Liver (tissue), 9 donors: ENCODE measurements around the gene UPP1. TPM values are rescaled to one million over a fixed set of nuclear protein-coding genes. Genes with fewer than 3 reads are reported as not detected.

Experiments
- DNase-seq: peaks from one replicate; pipeline ENCODE4 v3.0.0-alpha.2; 2017; ENCODE audit warnings: low spot score
- H3K27ac ChIP-seq, 2 donors: one replicate each; pipeline ENCODE4 v1.7.0; 2013; ENCODE audit warnings: inconsistent platforms in 2 of 2, low read length in 2 of 2, control low read depth in 1 of 2, low read depth in 1 of 2, mild to moderate bottlenecking in 1 of 2
- H3K27me3 ChIP-seq, 4 donors: one replicate each; pipeline versions ENCODE4 v1.6.1 to v1.7.0; 2013; ENCODE audit warnings: low read length in 3 of 4, inconsistent platforms in 1 of 4, mild to moderate bottlenecking in 1 of 4, moderate library complexity in 1 of 4; ENCODE audit not compliant: control insufficient read depth in 4 of 4, insufficient read depth in 4 of 4
- H3K36me3 ChIP-seq, 4 donors: one replicate each; pipeline versions ENCODE4 v1.6.1 to v1.7.0; 2013; ENCODE audit warnings: low read length in 3 of 4, mild to moderate bottlenecking in 3 of 4, low read depth in 1 of 4, moderate library complexity in 1 of 4; ENCODE audit not compliant: control insufficient read depth in 4 of 4, insufficient read depth in 3 of 4
- H3K4me1 ChIP-seq, 4 donors: one replicate each; pipeline versions ENCODE4 v1.6.1 to v1.7.0; 2013; ENCODE audit warnings: low read length in 3 of 4, mild to moderate bottlenecking in 3 of 4, moderate library complexity in 1 of 4; ENCODE audit not compliant: control insufficient read depth in 4 of 4, insufficient read depth in 4 of 4
- H3K4me3 ChIP-seq, 3 donors: one replicate each; pipeline versions ENCODE4 v1.6.1 to v1.7.0; 2013; ENCODE audit warnings: low read length in 3 of 3, control low read depth in 1 of 3, low read depth in 1 of 3, mild to moderate bottlenecking in 1 of 3
- H3K9ac ChIP-seq, 2 donors: one replicate each; pipeline ENCODE4 v1.7.0; 2013; ENCODE audit warnings: low read length in 2 of 2, mild to moderate bottlenecking in 2 of 2, moderate library complexity in 2 of 2, control low read depth in 1 of 2, low read depth in 1 of 2
- H3K9me3 ChIP-seq, 4 donors: one replicate each; pipeline versions ENCODE4 v1.6.1 to v1.7.0; 2013; ENCODE audit warnings: low read length in 3 of 4; ENCODE audit not compliant: control insufficient read depth in 4 of 4
- EGR1 ChIP-seq, 2 donors: IDR thresholded peaks; 2 replicates each; pipeline ENCODE4 v1.6.1; 2016 to 2018; ENCODE audit warnings: antibody characterized with exemption in 2 of 2, low read depth in 2 of 2
- FOXA1 ChIP-seq: IDR thresholded peaks from 2 replicates; pipeline ENCODE4 v1.6.1; 2016; ENCODE audit warnings: antibody characterized with exemption
- GABPA ChIP-seq, 2 donors: IDR thresholded peaks in 1 of 2; conservative IDR thresholded peaks in 1 of 2; 2 replicates each; pipeline ENCODE4 v1.6.1; 2016; ENCODE audit warnings: antibody characterized with exemption in 2 of 2, mild to moderate bottlenecking in 1 of 2, moderate library complexity in 1 of 2
- HNF4A ChIP-seq, 2 donors: conservative IDR thresholded peaks; 2 replicates each; pipeline ENCODE4 v1.6.1; 2016; ENCODE audit warnings: antibody characterized with exemption in 2 of 2, mild to moderate bottlenecking in 2 of 2
- HNF4G ChIP-seq: IDR thresholded peaks from 2 replicates; pipeline ENCODE4 v1.6.1; 2016; ENCODE audit warnings: antibody characterized with exemption
- JUND ChIP-seq, 2 donors: IDR thresholded peaks; 2 replicates each; pipeline ENCODE4 v1.6.1; 2016; ENCODE audit warnings: antibody characterized with exemption in 2 of 2
- NR2F2 ChIP-seq: IDR thresholded peaks from 2 replicates; pipeline ENCODE4 v1.6.1; 2016; ENCODE audit warnings: antibody characterized with exemption
- SP1 ChIP-seq: IDR thresholded peaks from 2 replicates; pipeline ENCODE4 v1.6.1; 2018; ENCODE audit warnings: antibody characterized with exemption, mild to moderate bottlenecking
- TAF1 ChIP-seq: conservative IDR thresholded peaks from 2 replicates; pipeline ENCODE4 v1.6.1; 2016; ENCODE audit warnings: antibody characterized with exemption, mild to moderate bottlenecking
- YY1 ChIP-seq: IDR thresholded peaks from 2 replicates; pipeline ENCODE4 v1.6.1; 2016; ENCODE audit warnings: antibody characterized with exemption, mild to moderate bottlenecking
- polyA plus RNA-seq, 2 donors: library from polyadenylated mRNA; stranded (reverse) in 1 of 2; unstranded in 1 of 2; fragments of 200-250 nt in 1 of 2; fragments of >200 nt in 1 of 2; fragmentation: Nextera tagmentation in 1 of 2; extraction: Ambion mirVana in 1 of 2; gene quantifications; one replicate each; pipeline versions ENCODE4 v1.2.1 to v1.2.3, GENCODE V29; 2013 to 2015
- total RNA-seq, 2 donors: library from RNA; depleted of rRNA; stranded (reverse); fragments of >200 nt; gene quantifications; one replicate each; pipeline ENCODE4 v1.2.3, GENCODE V29; 2014
- TF ChIP-seq, protein P1 (sequence below): IDR thresholded peaks from 2 replicates; pipeline ENCODE4 v1.6.1; 2016; ENCODE audit warnings: antibody characterized with exemption, mild to moderate bottlenecking
- TF ChIP-seq, protein P2 (sequence below): fragments of 150-350 bp; IDR thresholded peaks from 2 replicates; pipeline ENCODE4 v1.5.1; 2017; ENCODE audit warnings: improper control_type of control experiment, low read depth, low read length; ENCODE audit not compliant: missing input control
- TF ChIP-seq, protein P3 (sequence below): IDR thresholded peaks from 2 replicates; pipeline ENCODE4 v1.6.1; 2016; ENCODE audit warnings: antibody characterized with exemption
- TF ChIP-seq, protein P4 (sequence below): IDR thresholded peaks from 2 replicates; pipeline ENCODE4 v1.6.1; 2016; ENCODE audit warnings: antibody characterized with exemption
- TF ChIP-seq, protein P5 (sequence below): IDR thresholded peaks from 2 replicates; pipeline ENCODE4 v1.6.1; 2016; ENCODE audit warnings: antibody characterized with exemption
- donor health status: healthy.
- donor health status: healthy.
- donor health status: healthy.
- donor health status: healthy.
- donor health status: healthy.

UPP1 gene
- total and polyA plus RNA-seq, 4 donors, result 3.1 to 18.8 (median 9.1) TPM

DNA sequence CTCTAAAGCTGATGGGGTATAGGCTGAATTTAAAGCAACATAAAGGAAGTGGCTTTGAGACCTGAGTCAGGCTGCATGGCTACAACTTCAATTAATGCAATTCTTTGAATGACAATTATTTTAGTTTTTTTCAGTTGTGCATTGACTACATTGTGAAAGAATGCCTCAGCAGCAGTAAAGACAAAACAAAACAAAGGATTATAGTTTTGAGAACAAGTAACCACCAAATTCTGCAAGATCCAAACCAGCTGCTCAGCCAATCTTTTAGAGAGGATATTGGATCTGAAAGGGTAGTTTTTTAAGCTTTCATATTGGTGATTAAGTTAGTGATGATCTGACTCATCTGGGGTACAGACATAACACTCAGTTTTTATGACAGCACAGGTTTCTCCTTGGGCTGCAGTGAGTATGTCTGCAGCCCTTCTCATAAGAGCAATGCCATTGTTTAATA, 41.6 kb downstream of the UPP1 start:
- H3K27me3 ChIP-seq, result no peaks in the 10 kb centered on the region
- H3K9ac ChIP-seq, result no peak overlapping the region
- TF ChIP-seq NR2F2 (no peak), JUND (IDR thresholded peaks at IDR 0.05) (no peak), SP1 (no peak), GABPA (IDR thresholded peaks at IDR 0.05 in 1 of 2, conservative IDR thresholded peaks at IDR 0.05 in 1 of 2) (no peak), FOXA1 (no peak), HNF4A (conservative IDR thresholded peaks at IDR 0.05) (no peak), EGR1 (IDR thresholded peaks at IDR 0.05; ENCODE audit: low read depth in 2 of 2) (no peak), HNF4G (no peak)
- TF ChIP-seq, protein P1, sequence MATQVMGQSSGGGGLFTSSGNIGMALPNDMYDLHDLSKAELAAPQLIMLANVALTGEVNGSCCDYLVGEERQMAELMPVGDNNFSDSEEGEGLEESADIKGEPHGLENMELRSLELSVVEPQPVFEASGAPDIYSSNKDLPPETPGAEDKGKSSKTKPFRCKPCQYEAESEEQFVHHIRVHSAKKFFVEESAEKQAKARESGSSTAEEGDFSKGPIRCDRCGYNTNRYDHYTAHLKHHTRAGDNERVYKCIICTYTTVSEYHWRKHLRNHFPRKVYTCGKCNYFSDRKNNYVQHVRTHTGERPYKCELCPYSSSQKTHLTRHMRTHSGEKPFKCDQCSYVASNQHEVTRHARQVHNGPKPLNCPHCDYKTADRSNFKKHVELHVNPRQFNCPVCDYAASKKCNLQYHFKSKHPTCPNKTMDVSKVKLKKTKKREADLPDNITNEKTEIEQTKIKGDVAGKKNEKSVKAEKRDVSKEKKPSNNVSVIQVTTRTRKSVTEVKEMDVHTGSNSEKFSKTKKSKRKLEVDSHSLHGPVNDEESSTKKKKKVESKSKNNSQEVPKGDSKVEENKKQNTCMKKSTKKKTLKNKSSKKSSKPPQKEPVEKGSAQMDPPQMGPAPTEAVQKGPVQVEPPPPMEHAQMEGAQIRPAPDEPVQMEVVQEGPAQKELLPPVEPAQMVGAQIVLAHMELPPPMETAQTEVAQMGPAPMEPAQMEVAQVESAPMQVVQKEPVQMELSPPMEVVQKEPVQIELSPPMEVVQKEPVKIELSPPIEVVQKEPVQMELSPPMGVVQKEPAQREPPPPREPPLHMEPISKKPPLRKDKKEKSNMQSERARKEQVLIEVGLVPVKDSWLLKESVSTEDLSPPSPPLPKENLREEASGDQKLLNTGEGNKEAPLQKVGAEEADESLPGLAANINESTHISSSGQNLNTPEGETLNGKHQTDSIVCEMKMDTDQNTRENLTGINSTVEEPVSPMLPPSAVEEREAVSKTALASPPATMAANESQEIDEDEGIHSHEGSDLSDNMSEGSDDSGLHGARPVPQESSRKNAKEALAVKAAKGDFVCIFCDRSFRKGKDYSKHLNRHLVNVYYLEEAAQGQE, result no peak
- TF ChIP-seq, protein P2, sequence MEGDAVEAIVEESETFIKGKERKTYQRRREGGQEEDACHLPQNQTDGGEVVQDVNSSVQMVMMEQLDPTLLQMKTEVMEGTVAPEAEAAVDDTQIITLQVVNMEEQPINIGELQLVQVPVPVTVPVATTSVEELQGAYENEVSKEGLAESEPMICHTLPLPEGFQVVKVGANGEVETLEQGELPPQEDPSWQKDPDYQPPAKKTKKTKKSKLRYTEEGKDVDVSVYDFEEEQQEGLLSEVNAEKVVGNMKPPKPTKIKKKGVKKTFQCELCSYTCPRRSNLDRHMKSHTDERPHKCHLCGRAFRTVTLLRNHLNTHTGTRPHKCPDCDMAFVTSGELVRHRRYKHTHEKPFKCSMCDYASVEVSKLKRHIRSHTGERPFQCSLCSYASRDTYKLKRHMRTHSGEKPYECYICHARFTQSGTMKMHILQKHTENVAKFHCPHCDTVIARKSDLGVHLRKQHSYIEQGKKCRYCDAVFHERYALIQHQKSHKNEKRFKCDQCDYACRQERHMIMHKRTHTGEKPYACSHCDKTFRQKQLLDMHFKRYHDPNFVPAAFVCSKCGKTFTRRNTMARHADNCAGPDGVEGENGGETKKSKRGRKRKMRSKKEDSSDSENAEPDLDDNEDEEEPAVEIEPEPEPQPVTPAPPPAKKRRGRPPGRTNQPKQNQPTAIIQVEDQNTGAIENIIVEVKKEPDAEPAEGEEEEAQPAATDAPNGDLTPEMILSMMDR, result no peak
- TF ChIP-seq, protein P3, sequence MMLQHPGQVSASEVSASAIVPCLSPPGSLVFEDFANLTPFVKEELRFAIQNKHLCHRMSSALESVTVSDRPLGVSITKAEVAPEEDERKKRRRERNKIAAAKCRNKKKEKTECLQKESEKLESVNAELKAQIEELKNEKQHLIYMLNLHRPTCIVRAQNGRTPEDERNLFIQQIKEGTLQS, result no peak
- TF ChIP-seq, protein P4, sequence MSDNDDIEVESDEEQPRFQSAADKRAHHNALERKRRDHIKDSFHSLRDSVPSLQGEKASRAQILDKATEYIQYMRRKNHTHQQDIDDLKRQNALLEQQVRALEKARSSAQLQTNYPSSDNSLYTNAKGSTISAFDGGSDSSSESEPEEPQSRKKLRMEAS, result no peak
- no peak overlapping the region for H3K4me3 ChIP-seq
- H3K27ac ChIP-seq, result no peak overlapping the region
- H3K9me3 ChIP-seq, result no peaks in the 10 kb centered on the region
- H3K4me1 ChIP-seq, result no peaks in the 10 kb centered on the region
- DNase-seq, result no peak
- H3K36me3 ChIP-seq, result no peaks in the 10 kb centered on the region

DNA sequence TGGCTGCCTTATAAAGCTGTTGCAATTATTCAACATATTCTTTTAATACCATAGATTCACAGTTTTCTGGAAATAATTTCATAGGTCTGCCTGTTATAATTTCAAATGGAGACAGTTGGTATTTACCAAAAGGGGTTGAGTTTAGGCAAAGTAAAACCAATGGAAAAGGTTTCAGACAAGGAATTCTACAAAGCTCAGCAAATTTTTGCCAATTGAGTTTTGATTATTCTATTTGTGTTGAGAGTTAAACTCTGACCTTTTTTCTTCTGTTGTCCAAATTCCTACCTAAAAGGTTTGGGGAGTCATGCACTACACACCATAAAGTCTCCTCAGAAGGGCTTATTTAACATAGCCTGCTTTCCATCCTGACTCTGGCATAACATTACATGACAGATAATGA, 43.7 kb downstream of the UPP1 start:
- no peak for DNase-seq
- Histone ChIP-seq H3K36me3 (no peaks in the 10 kb centered on the region), H3K9me3 (no peaks in the 10 kb centered on the region), H3K27ac (no peak overlapping the region), H3K27me3 (no peaks in the 10 kb centered on the region), H3K9ac (no peak overlapping the region), H3K4me3 (no peak overlapping the region), H3K4me1 (no peaks in the 10 kb centered on the region)
- TF ChIP-seq TAF1 (no peak), HNF4G (no peak), YY1 (no peak), FOXA1 (no peak), NR2F2 (no peak), JUND (IDR thresholded peaks at IDR 0.05) (no peak)
- TF ChIP-seq, protein P3, result no peak
- TF ChIP-seq, protein P5, sequence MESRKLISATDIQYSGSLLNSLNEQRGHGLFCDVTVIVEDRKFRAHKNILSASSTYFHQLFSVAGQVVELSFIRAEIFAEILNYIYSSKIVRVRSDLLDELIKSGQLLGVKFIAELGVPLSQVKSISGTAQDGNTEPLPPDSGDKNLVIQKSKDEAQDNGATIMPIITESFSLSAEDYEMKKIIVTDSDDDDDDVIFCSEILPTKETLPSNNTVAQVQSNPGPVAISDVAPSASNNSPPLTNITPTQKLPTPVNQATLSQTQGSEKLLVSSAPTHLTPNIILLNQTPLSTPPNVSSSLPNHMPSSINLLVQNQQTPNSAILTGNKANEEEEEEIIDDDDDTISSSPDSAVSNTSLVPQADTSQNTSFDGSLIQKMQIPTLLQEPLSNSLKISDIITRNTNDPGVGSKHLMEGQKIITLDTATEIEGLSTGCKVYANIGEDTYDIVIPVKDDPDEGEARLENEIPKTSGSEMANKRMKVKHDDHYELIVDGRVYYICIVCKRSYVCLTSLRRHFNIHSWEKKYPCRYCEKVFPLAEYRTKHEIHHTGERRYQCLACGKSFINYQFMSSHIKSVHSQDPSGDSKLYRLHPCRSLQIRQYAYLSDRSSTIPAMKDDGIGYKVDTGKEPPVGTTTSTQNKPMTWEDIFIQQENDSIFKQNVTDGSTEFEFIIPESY, result no peak
- TF ChIP-seq, protein P2, result no peak
